Body of pancreas (tissue), 4 donors: Measurements from ENCODE around the gene DOCK4. TPM values are rescaled to one million over a fixed set of nuclear protein-coding genes. Genes with fewer than 3 reads are reported as not detected.

ENCODE experiments used
- ATAC-seq: fragments of 150-250 bp; one replicate; pipeline ENCODE4 v1.9.1; 2016
- DNase-seq, 4 donors: peaks; one replicate each; pipeline ENCODE4 v3.0.0-alpha.2; 2019
- H3K27ac ChIP-seq, 4 donors: fragments of 200-600 bp; sonication (generic); 1 replicate in 3 of 4; 2 replicates in 1 of 4; pipeline versions ENCODE4 v1.5.1 to v1.6.1; 2016 to 2019; ENCODE audit warnings: mild to moderate bottlenecking in 1 of 4, mixed read lengths in 1 of 4, moderate library complexity in 1 of 4
- H3K27me3 ChIP-seq, 2 donors: fragments of 200-600 bp; sonication (generic); one replicate each; pipeline ENCODE4 v1.6.0; 2016; ENCODE audit warnings: mild to moderate bottlenecking in 1 of 2
- H3K36me3 ChIP-seq, 2 donors: fragments of 200-600 bp; sonication (generic); replicated peaks in 1 of 2; 2 replicates each; pipeline ENCODE4 v1.5.1; 2016; ENCODE audit warnings: low read depth in 2 of 2; ENCODE audit not compliant: insufficient read depth in 1 of 2
- H3K4me1 ChIP-seq: fragments of 200-600 bp; sonication (generic); one replicate; pipeline ENCODE4 v1.6.0; 2016
- H3K4me3 ChIP-seq, 2 donors: fragments of 200-600 bp; sonication (generic); 1 replicate in 1 of 2; 2 replicates in 1 of 2; pipeline ENCODE4 v1.5.1; 2016 to 2019
- H3K9me3 ChIP-seq, 3 donors: fragments of 200-600 bp; sonication (generic); 1 replicate in 2 of 3; 2 replicates in 1 of 3; pipeline ENCODE4 v1.5.1; 2016
- CTCF ChIP-seq, 7 experiments: fragments of 450-650 bp in 4 of 7; fragments of 200-600 bp in 3 of 7; sonication (generic) in 3 of 7; IDR thresholded peaks; one replicate each; pipeline ENCODE4 v1.5.1; 2016 to 2019; ENCODE audit warnings: antibody characterized with exemption in 7 of 7
- POLR2A ChIP-seq, 3 donors: fragments of 450-650 bp; IDR thresholded peaks; one replicate each; pipeline ENCODE4 v1.6.1; 2016; ENCODE audit warnings: antibody characterized with exemption in 3 of 3, mild to moderate bottlenecking in 2 of 3
- WGBS, 2 donors: methylation state at CpG; one replicate each; pipeline ENCODE4 v1.1.5; 2017; 5-methylcytosine and 5-hydroxymethylcytosine counted together
- intact Hi-C: fragments of 100-400 bp; cut with DNase I; formaldehyde crosslinking; loops from one replicate; pipeline ENCODE4 v1.15.1; 2023
- total RNA-seq, 2 donors: library from RNA; depleted of rRNA; stranded (reverse); fragments of >200 nt; gene quantifications; one replicate each; pipeline ENCODE4 v1.1.0, GENCODE V29; 2016

The DOCK4 gene
- total RNA-seq, 2 donors from 2014 or later = 24.9 to 34.6 TPM

GRCh38 chr7:112232212-112232978 is 26.2 kb upstream of the DOCK4 start:
- TF ChIP-seq CTCF (IDR thresholded peaks at IDR 0.05) = no peak
- no peak for TF ChIP-seq POLR2A (IDR thresholded peaks at IDR 0.05)
- Histone ChIP-seq H3K4me1 (peaks cover 8% of the 10 kb centered on the region), H3K9me3 (no peaks in the 10 kb centered on the region), H3K36me3 (no peaks in the 10 kb centered on the region), H3K4me3 (no peak overlapping the region), H3K27ac (no peak overlapping the region), H3K27me3 (no peaks in the 10 kb centered on the region)
- no peak for ATAC-seq
- intact Hi-C loops = no loop called here
- DNase-seq = no peak
- 71 to 79% methylated on average over 4 of the region's 4 CpGs for WGBS, 2 donors

- no peak for ATAC-seq
- Histone ChIP-seq H3K9me3 (no peaks in the 10 kb centered on the region), H3K4me1 (peaks cover 23% of the 10 kb centered on the region), H3K36me3 (no peaks in the 10 kb centered on the region), H3K4me3 (no peak overlapping the region), H3K27ac (no peak overlapping the region), H3K27me3 (no peaks in the 10 kb centered on the region)
- intact Hi-C loops = no loop called here
- TF ChIP-seq CTCF (IDR thresholded peaks at IDR 0.05) = no peak
- no peak for DNase-seq
- WGBS, 2 donors = 26 to 40% methylated on average over 2 of the region's 2 CpGs
Observed at GRCh38 chr7:112228632-112229031, 22.4 kb upstream of the DOCK4 start.

GRCh38 chr7:112226701-112227276 is 20.6 kb upstream of the DOCK4 start:
- Histone ChIP-seq H3K27me3 (no peaks in the 10 kb centered on the region), H3K27ac (no peak overlapping the region), H3K4me1 (peaks cover 24% of the 10 kb centered on the region), H3K9me3 (no peaks in the 10 kb centered on the region), H3K36me3 (no peaks in the 10 kb centered on the region), H3K4me3 (no peak overlapping the region)
- WGBS, 2 donors = 94 to 96% methylated on average over 4 of the region's 4 CpGs
- ATAC-seq (no peak), DNase-seq (no peak)
- TF ChIP-seq CTCF (IDR thresholded peaks at IDR 0.05) (no peak), POLR2A (IDR thresholded peaks at IDR 0.05) (no peak)
- intact Hi-C loops = no loop called here

- Histone ChIP-seq H3K36me3 (no peaks in the 10 kb centered on the region), H3K4me1 (peaks cover 24% of the 10 kb centered on the region), H3K27ac (peak overlapping the region in 1 of 4 donors; percentile 27), H3K4me3 (no peak overlapping the region), H3K9me3 (no peaks in the 10 kb centered on the region), H3K27me3 (no peaks in the 10 kb centered on the region)
- no peak for DNase-seq
- no peak for ATAC-seq
- TF ChIP-seq CTCF (IDR thresholded peaks at IDR 0.05) = no peak
- intact Hi-C loops = no loop called here
Observed at GRCh38 chr7:112225006-112225405, 18.8 kb upstream of the DOCK4 start.

- intact Hi-C loops = no loop called here
- peak overlapping the region in 1 of 4 donors; percentile 27 for H3K27ac ChIP-seq
- TF ChIP-seq CTCF (IDR thresholded peaks at IDR 0.05) = no peak
- no peak for TF ChIP-seq POLR2A (IDR thresholded peaks at IDR 0.05)
- WGBS, 2 donors = 31 to 50% methylated on average over 2 of the region's 2 CpGs
- H3K27me3 ChIP-seq = no peaks in the 10 kb centered on the region
- no peaks in the 10 kb centered on the region for H3K36me3 ChIP-seq
- ATAC-seq = peak; percentile 53
- peaks cover 24% of the 10 kb centered on the region for H3K4me1 ChIP-seq
- no peaks in the 10 kb centered on the region for H3K9me3 ChIP-seq
- DNase-seq = peak in 1 of 4 donors; percentile 43
- no peak overlapping the region for H3K4me3 ChIP-seq
Observed at GRCh38 chr7:112224186-112224585, 18.0 kb upstream of the DOCK4 start.
